ENCODE measurements around the gene SPAG16. TPM values are rescaled to one million over a fixed set of nuclear protein-coding genes. Genes with fewer than 3 reads are reported as not detected.

Gene SPAG16
- total RNA-seq, 1 donor from 2014 or later: 18.1 TPM

DNA sequence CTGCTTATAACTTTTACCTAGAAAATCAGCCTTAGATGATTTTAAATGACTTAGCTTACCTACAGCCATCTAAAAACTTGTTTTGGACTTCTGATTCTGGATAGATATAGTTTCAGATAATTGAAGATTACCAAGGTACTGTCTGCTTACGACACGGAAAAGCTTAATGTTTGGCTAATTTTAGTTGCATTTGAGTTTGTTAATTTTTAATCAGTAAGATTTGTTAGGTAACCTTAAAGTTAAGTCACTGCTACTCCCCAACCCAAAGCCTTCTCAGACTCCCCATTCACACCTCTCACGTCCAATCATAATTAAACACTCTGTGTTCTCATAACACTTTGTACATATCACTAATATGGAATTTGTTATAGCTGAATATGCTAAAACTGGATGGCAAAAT is 936.0 kb downstream of the SPAG16 start:
- H3K27me3 Mint-ChIP-seq (ENCODE audit: unreplicated experiment): no peaks in the 10 kb centered on the region
- no peaks in the 10 kb centered on the region for H3K9me3 Mint-ChIP-seq (ENCODE audit: unreplicated experiment)
- no peak overlapping the region for H3K27ac Mint-ChIP-seq (ENCODE audit: unreplicated experiment)
- peaks cover 2% of the 10 kb centered on the region for H3K4me1 Mint-ChIP-seq (ENCODE audit: low read depth, unreplicated experiment)
- H3K36me3 Mint-ChIP-seq (ENCODE audit: unreplicated experiment): no peaks in the 10 kb centered on the region
- TF ChIP-seq, protein P1, sequence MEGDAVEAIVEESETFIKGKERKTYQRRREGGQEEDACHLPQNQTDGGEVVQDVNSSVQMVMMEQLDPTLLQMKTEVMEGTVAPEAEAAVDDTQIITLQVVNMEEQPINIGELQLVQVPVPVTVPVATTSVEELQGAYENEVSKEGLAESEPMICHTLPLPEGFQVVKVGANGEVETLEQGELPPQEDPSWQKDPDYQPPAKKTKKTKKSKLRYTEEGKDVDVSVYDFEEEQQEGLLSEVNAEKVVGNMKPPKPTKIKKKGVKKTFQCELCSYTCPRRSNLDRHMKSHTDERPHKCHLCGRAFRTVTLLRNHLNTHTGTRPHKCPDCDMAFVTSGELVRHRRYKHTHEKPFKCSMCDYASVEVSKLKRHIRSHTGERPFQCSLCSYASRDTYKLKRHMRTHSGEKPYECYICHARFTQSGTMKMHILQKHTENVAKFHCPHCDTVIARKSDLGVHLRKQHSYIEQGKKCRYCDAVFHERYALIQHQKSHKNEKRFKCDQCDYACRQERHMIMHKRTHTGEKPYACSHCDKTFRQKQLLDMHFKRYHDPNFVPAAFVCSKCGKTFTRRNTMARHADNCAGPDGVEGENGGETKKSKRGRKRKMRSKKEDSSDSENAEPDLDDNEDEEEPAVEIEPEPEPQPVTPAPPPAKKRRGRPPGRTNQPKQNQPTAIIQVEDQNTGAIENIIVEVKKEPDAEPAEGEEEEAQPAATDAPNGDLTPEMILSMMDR (IDR thresholded peaks at IDR 0.05; ENCODE audit: partially characterized antibody, unreplicated experiment): no peak
- H3K4me3 Mint-ChIP-seq (ENCODE audit: unreplicated experiment): no peak overlapping the region
- no peak for DNase-seq

DNA sequence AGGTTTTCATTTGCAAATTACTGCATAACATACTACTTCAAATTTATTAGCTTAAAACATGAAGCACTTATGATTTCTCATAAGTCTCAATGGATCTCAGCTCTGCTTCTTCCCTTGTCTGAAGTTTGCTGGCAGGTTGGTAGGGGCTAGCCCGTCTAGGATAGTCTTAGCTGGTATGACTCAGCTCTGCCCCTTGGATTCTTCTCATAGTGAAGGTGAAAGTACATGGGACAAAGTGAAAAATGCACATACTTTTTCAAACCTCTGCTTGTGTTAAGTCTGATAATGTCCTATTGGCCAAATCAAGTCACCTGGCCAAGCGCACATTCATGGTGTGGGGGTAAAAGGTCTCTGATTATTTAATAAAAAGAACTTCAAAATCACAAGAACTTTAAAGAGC is 941.8 kb downstream of the SPAG16 start:
- Mint-ChIP-seq H3K4me3 (ENCODE audit: unreplicated experiment) (no peak overlapping the region), H3K9me3 (ENCODE audit: unreplicated experiment) (no peaks in the 10 kb centered on the region), H3K27me3 (ENCODE audit: unreplicated experiment) (no peaks in the 10 kb centered on the region), H3K27ac (ENCODE audit: unreplicated experiment) (no peak overlapping the region), H3K4me1 (ENCODE audit: low read depth, unreplicated experiment) (peaks cover 2% of the 10 kb centered on the region), H3K36me3 (ENCODE audit: unreplicated experiment) (no peaks in the 10 kb centered on the region)
- TF ChIP-seq, protein P1 (IDR thresholded peaks at IDR 0.05; ENCODE audit: partially characterized antibody, unreplicated experiment): no peak
- DNase-seq: no peak

- TF ChIP-seq, protein P1 (IDR thresholded peaks at IDR 0.05; ENCODE audit: partially characterized antibody, unreplicated experiment): no peak
Observed at GRCh38 chr2:214232271-214232670, 948.0 kb downstream of the SPAG16 start.

DNA sequence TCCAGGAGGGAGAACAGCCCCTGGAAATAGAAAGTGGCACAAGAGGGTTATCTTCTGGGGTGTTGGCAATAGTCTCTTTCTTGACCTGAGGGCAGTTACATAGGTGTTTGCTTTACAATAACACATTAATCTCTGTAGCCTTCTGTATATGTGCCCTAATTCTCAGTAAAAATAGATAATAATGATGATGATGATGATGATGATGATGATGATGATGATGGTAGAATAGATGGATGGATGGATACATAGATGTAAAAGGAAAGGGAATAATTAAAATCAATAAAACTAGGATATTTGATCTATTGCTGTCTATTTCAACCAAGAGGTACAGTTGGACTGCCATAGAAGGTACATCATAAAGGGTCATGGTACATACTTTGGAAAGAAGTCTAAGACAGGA is 948.9 kb downstream of the SPAG16 start:
- Mint-ChIP-seq H3K4me1 (ENCODE audit: low read depth, unreplicated experiment) (no peaks in the 10 kb centered on the region), H3K9me3 (ENCODE audit: unreplicated experiment) (no peaks in the 10 kb centered on the region), H3K4me3 (ENCODE audit: unreplicated experiment) (no peak overlapping the region), H3K36me3 (ENCODE audit: unreplicated experiment) (no peaks in the 10 kb centered on the region), H3K27me3 (ENCODE audit: unreplicated experiment) (peaks cover 3% of the 10 kb centered on the region), H3K27ac (ENCODE audit: unreplicated experiment) (no peak overlapping the region)
- no peak for DNase-seq
- TF ChIP-seq, protein P1 (IDR thresholded peaks at IDR 0.05; ENCODE audit: partially characterized antibody, unreplicated experiment): no peak

More at GRCh38 chr2:214232271-214232670, 948.0 kb downstream of the SPAG16 start:
- Mint-ChIP-seq H3K9me3 (ENCODE audit: unreplicated experiment) (no peaks in the 10 kb centered on the region), H3K4me1 (ENCODE audit: low read depth, unreplicated experiment) (no peaks in the 10 kb centered on the region), H3K27me3 (ENCODE audit: unreplicated experiment) (peaks cover 3% of the 10 kb centered on the region), H3K36me3 (ENCODE audit: unreplicated experiment) (no peaks in the 10 kb centered on the region), H3K4me3 (ENCODE audit: unreplicated experiment) (no peak overlapping the region), H3K27ac (ENCODE audit: unreplicated experiment) (no peak overlapping the region)
- no peak for DNase-seq

- Mint-ChIP-seq H3K4me1 (ENCODE audit: low read depth, unreplicated experiment) (no peaks in the 10 kb centered on the region), H3K9me3 (ENCODE audit: unreplicated experiment) (no peaks in the 10 kb centered on the region), H3K36me3 (ENCODE audit: unreplicated experiment) (no peaks in the 10 kb centered on the region), H3K27me3 (ENCODE audit: unreplicated experiment) (no peaks in the 10 kb centered on the region), H3K4me3 (ENCODE audit: unreplicated experiment) (no peak overlapping the region), H3K27ac (ENCODE audit: unreplicated experiment) (no peak overlapping the region)
- TF ChIP-seq, protein P1 (IDR thresholded peaks at IDR 0.05; ENCODE audit: partially characterized antibody, unreplicated experiment): no peak
- DNase-seq: no peak
Observed at GRCh38 chr2:214242797-214243196, 958.5 kb downstream of the SPAG16 start.
